Measurements from ENCODE around the gene RXRB.

RXRB gene

DNA sequence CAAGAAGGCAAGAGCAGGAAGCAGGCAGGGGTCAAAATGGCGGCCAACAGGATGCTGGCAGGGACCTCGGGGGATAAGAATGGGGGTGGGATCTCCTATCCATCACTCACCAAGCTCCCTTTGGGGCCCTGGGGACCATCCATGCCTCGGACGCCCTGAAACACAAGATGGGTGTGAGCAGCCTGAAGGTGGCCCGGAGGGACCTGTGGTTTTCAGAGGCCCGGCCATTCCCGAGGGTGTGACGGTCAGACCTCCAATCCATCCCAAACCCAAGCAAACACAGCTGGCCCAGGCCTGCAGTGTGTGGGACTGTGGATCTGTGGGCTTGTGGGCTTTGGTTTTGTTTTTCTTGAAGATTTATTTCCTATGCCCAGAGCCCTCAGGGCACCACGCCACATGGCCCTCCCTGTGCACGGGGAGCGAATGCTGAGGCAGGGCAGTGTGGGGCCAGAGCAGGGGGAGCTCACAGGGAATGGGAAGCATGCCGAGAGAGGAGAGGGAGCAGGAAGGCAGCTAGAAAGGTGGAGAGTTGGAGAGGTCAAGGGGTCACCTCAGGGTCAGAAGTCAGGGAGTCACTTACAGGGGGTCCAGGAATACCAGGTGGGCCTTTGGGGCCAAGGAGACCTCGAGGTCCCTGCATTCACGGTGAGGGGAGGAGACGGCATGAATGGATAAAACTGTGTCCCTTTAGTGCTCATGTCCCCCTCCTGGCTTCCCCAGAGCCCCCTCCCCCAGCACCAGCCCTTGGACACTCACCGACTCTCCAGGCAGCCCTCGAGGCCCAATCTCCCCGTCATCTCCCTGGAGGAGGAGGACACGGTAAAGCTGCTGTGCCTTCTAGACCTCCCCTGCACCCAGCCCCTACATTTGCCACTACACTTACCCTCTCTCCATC lies 22.7 kb downstream of the RXRB start:
- in situ Hi-C loops (cut with MboI; ENCODE audit: low sequenced_read_pairs), result no loop called here

DNA sequence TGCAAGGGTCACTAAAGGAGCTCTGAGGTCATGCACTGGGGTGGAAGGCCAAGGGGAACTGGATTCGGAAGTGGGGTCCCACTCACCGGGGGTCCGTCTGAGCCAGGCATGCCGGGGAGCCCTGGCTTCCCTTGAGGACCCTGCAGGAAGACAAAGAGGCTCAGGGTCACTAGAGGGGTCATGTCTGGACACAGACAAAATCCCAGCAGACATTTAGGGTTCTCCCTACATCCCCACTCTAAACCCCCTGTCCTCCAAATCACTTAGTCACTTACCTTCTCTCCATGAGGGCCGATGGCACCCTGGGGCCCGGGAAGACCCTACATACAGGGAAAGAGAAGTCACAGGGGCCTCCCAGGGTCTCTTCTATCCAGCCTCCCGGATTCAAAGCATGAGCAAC lies 23.6 kb downstream of the RXRB start:
- in situ Hi-C loops (cut with MboI; ENCODE audit: low sequenced_read_pairs), result no loop called here

DNA sequence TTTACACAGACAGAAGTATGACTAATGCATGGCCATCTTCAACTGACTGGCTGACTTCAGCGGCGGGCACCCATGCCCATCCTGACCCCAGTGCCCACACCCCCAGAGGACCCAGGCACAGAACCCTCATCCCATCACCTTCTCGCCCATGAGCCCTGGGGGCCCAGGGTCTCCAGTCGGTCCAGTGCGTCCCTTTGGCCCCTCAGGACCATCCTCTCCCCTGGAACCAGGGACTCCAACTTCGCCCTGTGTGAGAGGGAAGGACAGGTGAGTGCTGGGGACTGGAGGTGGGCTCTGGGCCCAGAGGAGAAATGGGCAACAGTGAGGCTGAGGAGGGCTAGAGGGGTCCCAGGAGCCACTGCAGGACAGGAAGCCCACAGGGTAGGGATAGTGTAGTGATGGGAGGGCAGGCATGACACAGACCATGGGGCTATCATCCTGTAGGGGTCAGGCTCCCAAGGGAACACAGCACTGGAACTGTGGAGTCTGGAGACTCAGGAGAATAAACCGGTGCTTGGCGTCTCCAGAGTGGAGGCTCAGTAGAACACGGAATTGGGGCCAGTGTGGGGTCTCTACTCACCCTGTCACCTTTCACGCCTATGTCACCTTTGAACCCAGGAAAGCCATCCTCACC lies 24.9 kb downstream of the RXRB start:
- in situ Hi-C loops (cut with MboI; ENCODE audit: low sequenced_read_pairs), result no loop called here

DNA sequence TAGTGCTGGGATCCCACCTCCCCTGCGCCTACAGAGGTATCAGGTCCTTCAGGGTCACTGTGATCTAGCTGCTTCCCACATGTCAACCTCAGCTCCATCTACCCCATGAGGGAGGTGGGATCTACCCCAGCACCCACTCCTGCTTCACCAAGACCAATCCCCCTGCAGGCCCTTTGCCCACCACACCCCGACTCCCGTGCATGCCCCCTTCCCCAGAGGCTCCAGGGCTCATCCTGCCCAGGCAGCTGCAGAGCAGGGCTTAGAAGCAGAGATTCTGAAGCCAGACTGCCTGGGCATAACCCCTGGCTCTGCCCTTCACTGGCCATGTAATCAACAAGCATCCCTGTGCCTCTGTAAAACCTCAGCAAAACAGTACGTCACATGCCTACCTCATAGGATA lies 25.7 kb downstream of the RXRB start:
- in situ Hi-C loops (cut with MboI; ENCODE audit: low sequenced_read_pairs), result no loop called here

DNA sequence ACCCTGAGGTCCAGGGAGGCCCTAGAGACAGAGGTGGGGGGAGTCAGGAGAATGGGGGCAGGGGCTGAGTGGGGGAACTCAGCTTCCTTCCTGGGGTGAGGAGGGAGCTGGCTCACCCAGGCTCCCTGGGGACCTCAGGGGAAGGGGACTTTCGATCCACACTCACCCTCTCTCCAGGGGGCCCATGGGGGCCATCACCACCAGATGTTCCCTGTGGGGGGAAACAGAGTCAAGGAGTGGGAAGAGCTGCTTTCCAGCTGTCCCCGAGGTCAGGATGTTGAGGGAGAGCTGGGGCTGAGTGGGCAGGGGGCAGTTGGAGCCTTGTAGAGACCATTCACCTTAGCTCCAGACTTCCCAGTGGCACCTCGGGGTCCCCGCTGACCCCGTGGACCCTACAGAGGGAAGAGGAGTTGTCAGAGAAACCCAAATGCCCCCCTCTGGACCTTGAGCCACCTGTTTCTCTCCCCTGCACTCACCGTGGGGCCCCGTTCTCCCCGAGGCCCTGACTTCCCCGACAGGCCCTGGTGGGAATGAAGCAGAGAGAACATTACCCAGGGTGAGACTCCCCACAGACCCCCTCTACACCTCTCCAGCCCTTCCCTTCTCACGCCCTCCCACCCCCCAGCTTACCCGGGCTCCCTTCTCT lies 26.8 kb downstream of the RXRB start:
- in situ Hi-C loops (cut with MboI; ENCODE audit: low sequenced_read_pairs), result no loop called here

DNA sequence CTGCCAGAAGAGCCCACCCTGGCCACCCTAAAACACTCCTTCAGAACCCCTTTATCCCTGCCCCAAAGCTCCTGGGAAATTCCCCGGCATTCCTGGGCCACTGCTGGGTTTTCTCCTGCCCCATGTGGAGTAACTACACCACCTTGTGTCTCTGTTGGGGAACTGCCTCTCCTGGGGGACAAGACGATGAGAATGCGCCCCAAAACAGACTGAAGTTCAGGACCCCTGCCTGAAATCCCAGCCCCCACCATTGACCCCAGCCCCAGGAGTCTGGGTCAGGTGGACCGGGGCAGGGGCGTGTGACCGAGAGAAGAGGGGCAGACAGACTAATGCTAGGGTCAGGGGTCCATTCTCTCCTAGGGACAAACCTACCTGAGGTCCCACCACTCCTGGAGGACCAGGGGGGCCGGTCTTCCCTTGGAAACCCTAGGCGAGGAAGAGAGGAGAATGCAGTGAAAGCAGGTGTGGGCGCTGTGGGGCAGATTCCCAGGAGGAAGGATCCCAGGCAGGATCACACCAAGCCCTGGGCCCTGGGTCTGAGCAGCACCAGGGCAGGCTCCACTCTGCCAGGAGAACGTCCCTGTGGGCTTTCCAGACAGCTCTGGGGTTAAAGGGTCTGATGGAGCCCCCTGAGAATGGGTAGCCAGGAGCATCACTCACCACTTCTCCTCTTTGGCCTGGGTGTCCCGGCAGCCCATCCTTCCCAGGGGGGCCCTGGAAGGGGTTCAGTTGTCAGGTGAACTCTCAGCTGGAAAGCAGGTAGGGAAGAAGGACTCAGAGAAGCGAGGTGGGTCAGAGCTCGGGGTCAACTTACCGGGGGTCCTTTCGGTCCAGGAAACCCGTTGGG lies 27.6 kb downstream of the RXRB start:
- in situ Hi-C loops (cut with MboI; ENCODE audit: low sequenced_read_pairs), result no loop called here

DNA sequence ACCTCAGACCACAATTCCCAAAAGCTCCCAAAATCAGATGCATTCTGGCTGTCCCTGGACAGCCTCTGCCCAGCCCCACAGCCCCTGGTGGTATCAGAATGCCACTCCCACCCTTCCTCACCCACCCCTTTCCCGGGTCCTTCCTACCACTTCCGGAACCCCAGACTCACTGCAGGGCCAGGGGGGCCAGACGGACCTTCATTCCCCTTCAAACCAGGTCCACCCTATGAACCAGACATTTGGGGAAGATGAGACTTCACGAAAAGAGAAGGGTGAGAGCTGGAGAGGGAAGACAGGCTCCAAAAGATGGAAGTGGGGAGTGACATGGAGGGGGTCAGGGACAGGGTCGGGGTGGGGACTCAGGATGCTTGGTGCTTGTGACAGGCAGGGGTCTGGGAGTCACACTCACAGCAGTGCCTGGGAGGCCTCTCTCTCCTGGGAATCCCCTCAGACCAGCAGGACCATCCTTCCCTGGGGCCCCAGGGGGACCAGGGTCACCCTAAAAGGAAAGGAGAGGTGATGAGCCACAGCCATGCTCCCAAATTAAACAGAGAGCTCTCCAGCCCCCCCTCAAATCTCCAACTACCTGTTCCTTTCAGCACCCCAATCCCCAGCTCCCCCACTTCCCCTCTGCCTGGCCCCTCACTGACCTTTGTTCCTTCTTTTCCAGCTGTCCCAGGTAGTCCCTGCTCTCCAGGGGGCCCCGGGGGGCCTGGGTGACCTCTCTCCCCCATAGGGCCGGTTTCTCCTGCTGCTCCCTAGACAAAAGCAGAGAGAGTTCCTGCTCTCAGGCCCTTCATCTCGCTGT lies 28.4 kb downstream of the RXRB start:
- in situ Hi-C loops (cut with MboI; ENCODE audit: low sequenced_read_pairs), result no loop called here

DNA sequence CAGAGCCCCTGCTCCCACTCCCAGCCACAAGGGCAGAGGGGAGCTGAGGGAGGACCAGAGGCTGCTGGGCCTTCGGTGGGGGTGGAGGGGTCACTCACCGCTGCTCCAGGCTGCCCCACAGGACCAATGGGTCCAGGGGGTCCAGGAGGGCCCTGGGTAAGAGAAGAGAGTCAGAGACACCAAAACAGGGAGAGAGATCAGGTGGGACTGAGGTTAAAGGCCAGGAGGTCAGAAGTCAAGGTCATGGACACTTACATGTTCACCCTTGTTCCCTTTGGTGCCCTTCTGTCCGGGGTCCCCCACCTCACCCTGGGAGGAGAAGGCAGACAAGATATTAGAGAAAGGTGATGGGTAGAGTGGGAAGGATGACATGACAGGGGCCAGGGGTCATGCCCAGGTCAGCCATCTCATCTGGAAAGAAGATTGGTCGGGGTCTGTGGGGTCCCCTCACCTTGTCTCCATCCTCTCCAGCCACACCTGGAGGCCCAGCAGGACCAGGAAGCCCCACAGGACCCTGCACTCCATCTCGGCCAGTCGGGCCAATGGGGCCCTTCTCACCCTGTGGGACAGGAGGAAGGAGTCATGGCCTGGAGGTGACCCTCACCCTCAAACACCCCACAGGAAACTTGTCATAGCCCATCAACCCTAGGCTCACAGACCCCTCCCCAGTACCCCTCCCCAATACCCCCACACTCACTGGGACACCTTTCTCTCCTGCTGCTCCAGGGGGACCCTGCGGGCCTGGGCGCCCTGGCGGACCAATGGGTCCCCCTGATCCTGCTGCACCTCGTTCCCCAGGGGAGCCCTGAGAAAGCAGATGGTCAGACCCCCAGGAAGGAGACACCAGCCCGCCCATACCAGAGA lies 29.2 kb downstream of the RXRB start:
- in situ Hi-C loops (cut with MboI; ENCODE audit: low sequenced_read_pairs), result no loop called here

DNA sequence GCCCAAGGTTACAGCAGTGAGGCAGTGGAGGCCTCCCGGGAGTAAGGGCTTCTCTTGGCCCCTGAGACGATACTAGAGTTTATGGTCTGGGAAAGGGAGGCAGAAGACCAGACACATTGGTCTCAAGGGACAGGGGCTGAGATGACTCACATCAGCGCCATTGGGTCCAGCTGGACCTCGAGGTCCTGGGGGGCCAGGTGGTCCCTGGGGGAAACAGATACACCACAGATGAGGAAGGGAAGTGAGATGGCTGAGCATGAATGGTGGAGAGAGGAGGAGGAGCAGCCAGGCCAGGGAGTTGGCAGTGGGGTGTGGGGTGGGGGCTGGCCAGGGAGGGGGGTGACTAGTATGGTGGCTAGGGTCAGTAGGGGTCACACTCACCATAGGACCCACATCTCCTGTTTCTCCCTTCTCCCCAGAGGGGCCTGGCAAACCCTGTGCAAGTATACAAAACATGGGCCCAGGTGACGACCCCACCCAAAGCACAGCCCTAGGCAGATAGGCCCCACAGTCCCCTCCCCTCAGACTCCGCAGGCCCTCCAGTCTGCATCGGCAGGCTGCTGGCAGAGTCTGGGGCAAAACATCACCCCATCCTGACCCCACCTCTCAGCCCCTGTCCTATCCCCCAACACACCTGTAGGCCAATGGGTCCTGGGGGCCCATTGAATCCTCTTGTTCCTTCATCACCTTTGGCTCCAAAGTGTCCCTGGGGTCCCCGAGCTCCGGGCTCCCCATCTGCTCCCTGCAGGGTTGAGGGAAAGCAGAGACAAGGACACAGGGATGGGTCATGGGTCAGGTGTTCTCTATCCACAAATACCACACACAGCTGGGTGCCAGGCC lies 30.1 kb downstream of the RXRB start:
- in situ Hi-C loops (cut with MboI; ENCODE audit: low sequenced_read_pairs), result no loop called here

DNA sequence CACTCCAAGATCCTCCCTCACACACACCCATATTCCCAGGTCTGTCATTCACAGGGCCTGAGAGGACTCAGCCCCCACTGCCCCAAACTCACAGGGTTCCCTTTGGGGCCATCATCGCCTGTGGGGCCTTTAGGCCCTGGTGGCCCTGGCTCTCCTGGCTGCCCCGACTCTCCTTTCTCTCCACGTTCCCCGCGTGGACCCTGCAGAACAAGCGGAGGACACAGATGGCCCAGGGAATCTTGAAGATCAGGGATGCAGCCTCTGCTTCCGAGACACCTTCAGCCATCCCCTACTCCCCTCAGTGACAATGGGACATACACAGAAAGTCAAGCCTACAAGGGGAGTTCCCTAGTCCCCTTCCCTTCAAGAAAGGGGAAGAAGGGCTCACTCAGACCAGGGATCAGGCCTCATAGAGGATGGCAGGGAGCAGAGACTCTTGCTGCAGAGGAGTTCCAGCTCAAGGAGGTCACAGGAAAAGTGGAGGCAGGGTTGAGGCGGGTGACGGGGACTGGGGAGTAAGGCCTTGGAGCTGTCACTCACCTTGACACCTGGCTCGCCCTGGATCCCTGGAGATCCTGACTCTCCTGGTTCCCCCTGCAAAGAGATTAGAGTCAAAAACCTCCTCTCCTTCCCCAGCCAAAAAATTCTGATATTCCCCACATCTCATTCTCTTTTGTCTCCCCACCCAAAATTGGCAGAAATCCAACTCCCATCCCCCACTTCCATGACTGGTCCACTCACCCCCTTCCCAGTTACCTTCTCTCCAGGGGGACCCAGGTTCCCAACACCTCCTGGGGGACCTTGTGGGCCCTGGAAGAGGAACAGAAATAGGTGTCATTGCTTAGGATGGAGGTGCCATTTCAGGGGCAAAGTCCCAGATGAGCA lies 30.9 kb downstream of the RXRB start:
- in situ Hi-C loops (cut with MboI; ENCODE audit: low sequenced_read_pairs), result no loop called here

DNA sequence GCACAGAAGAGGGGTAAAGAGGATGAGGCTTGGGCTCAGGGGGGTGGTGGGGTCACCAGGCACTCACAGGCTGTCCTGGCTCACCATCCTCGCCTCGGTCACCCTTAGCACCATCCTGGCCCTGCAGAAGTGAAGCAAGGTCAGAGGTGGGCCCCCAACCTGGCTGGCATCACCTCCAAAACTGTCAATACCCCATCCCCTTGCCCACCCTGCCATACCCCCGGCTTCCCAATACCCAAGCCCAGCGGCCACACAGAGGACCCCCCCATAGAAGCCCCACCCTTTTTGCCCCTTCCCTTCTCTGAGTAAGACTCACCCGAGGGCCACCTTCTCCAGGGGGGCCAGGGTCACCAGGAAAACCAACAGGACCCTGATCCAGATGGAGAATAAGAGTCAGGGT lies 31.8 kb downstream of the RXRB start:
- in situ Hi-C loops (cut with MboI; ENCODE audit: low sequenced_read_pairs), result no loop called here

DNA sequence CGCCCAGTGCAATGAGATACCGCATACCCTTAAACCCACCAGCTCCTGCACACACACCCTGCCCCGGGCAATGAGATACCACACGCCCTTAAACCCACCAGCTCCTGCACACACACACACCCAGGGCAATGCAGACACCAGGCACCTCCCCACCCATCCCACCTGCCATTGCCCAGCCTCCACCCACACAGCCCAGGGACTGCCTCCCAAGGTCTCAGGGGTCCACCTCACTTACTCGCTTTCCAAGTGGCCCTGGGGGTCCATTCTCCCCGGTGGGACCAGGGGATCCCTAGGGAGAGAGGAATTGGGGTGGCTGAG lies 32.2 kb downstream of the RXRB start:
- in situ Hi-C loops (cut with MboI; ENCODE audit: low sequenced_read_pairs), result no loop called here

DNA sequence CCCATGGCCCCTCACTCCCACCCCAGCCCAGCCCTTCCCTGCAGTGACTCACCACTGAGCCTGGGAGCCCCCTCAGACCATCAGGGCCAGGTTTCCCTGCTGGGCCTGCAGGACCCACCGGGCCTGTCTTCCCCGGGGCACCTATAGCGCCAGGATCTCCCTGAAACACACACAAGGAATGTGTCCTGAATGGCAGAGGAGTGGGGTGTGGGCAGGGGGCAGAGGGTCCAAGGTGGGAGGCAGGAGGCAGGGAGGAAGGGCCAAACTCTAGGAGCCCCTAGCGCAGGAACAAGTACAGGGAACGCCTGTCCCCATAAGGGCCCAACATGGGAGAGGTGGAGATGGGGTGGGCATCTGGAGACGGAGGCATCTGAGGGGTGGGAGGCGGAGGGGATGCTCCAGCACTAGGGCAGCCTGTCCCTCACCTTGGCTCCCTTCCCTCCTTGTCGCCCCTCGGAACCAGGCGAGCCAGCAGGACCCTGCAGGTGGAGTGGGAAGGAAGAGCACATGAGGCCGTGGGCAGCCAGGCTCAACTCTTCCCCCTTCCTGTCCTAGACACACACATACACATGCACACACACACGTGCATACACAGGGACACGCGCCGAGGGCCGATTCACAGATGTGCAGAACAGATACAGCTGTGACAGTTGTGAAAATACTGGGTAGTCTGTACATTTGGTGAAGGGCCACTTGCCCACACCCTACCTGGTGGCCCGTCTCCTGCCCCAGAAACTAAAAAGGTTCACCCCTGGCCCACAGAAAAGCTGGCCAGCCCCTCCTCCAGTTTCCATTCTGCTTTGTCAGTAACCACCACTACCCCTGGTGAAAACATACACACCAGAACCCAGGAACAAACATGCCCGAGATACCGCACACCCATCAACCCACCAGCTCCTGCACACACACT lies 32.8 kb downstream of the RXRB start:
- in situ Hi-C loops (cut with MboI; ENCODE audit: low sequenced_read_pairs), result no loop called here

DNA sequence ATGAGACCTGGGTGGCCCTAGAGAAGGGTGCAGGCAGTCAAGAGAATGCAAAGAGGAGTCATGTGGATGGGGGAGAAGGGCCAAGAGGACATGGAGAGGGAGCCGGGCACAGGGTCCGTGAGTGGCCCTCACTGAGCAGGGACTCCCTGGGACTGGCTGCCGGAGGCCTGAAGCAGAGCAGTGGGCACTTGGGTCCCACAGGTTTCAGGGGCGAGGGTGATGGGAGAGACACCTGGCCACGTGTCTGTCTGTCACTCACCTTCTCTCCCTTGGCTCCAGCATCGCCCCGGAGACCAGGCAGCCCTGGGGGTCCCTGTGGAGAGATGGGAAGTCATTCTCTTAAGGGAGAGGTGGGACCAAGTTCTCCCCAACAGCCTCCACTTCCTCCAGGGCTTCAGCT lies 33.7 kb downstream of the RXRB start:
- in situ Hi-C loops (cut with MboI; ENCODE audit: low sequenced_read_pairs), result no loop called here

DNA sequence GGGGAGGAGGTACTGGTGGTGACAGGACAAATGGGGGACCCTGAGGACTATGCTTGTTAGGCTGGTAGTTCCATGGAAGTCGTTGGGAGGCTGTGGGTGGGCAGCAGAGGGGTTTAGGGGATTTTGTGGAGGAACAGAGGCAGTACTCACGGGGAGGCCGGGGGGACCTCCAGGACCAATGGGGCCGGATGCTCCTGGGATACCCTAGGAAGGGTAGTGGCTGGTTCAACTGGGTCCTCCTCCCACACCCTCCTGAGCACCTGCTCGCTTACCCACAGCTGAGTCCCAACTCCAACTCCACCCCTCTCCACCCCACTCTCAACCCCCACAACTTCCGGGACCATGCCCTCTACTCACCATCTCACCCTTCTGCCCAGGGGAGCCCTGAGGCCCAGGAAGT lies 34.1 kb downstream of the RXRB start:
- in situ Hi-C loops (cut with MboI; ENCODE audit: low sequenced_read_pairs), result no loop called here

DNA sequence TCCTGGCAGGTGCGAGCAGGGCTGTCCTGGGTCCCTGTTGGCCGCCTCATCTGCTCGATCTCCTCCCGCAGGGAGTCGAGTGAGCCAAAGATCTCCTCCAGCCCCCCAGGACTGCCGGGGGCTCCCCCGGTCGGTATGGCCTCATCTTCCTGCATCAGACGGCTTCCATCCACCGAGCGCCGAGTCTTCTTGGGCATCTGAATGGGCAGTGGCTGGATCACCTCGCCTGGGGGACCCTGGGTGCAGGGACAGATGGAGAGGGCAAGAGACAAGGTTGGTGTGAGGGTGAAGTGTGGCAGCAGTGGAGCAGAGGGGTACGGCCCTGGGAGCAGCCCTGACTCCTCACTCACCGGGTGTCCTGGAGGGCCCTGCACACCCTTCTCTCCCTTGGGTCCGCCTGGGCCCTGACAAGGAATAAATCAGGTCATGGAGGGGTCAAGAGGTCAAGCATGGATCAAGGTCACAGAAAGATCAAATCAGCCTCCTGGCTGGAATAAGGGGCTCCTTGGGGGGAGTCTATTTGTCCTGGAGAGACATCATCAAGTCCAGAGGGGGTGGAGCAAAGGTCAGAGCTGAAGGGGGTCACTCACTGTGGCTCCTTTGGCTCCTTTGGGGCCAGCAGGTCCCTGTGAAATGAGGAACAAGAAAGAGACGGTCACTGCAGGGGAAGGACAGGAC lies 34.7 kb downstream of the RXRB start:
- in situ Hi-C loops (cut with MboI; ENCODE audit: low sequenced_read_pairs), result no loop called here

Measured in HL-60/S4 treated with phorbol 12-myristate 13-acetate at 8.2 ng/mL for 4 days and 3 days (cell line).